ENCODE data around the gene CCL15.
"Not testable (repeated sequence)": the region's sequence is repeated elsewhere in the genome, so short reads cannot be mapped to it uniquely, and the experiment has no call there.

CCL15 gene

DNA sequence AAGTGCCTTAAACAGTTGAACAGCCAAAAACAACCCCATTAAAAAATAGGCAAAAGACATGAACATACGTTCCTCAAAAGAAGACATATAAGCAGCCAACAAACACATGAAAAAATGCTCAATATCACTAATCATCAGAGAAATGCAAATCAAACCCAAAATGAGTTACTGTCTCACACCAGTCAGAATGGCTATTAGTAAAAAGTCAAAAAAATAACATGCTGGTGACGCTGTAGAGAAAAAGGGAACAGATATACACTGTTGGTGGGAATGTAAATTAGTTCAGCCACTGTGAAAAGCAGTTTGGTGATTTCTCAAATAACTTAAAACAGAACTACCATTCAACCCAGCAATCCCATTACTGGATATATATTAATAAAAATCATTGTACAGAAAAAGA is 6.0 kb downstream of the CCL15 start:
- DNase-seq (ENCODE audit: low read depth in 2 of 2), result not testable (repeated sequence)

DNA sequence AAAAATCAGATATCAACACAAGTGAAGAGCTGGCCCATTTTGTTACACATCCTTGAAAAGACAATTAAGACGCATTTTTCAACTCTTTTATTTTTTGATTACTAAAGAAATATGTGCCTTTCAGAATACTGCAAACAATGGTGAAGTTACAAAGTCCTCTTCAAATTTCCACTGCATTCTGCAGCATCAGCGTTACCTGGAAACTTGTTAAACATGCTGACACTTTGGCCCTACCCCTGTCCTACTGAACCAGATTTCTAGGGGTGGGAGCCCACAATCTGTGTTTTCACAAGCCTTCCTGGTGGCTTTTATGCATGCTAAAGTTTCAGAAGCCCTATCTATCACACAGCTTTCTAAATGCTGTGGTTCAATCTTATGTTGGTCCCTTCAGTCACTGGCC is 10.3 kb downstream of the CCL15 start:
- no peak for DNase-seq (ENCODE audit: low read depth in 2 of 2)

DNA sequence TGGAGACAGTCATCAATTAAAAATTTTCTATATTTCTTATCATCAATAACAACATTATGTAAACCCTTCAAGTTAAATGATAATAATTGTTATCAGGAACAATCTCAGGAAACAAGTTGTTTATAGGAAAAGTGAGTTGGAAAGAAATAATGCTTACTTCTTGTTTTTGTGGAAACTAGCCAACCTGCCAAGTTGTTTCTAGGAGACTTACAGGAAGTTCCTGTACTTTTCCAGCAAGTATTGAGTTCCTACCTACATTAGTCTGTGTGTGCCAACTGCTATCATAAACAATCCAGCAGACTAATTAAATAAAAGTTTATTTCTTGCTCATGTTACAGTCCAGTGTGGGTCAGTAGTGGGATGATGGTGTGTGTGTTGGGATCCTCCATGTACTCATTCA is 13.2 kb downstream of the CCL15 start:
- no peak for DNase-seq (ENCODE audit: low read depth in 2 of 2)

GRCh38 chr17:35986643-35987042 is 14.7 kb downstream of the CCL15 start, which contains the start of gene CCL14:
Gene CCL14, minus strand, starts transcription at chr17:35986729. Its CDS starts 80 bp downstream, at chr17:35986649.
- DNase-seq (ENCODE audit: low read depth in 2 of 2), result no peak

DNA sequence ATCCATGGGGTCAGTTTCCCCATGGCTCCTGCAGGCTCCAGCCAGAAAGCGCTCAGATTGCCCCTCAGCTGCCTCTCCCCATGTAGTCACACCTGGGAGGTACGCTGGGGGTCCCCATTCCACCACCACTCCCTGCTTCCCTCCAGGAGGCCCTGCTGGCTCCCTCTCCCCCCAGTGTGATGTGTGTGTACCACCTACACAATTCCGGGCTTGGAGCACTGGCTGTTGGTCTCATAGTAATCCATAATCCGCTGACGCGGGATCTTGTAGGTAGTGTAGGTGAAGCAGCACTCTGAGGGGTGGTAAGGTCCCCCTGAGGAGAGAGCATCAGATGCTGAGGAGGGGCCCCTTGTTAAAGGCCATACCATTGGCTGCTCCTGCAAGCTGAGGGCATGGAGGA is 17.2 kb downstream of the CCL15 start:
- DNase-seq (ENCODE audit: low read depth in 2 of 2), result no peak

DNA sequence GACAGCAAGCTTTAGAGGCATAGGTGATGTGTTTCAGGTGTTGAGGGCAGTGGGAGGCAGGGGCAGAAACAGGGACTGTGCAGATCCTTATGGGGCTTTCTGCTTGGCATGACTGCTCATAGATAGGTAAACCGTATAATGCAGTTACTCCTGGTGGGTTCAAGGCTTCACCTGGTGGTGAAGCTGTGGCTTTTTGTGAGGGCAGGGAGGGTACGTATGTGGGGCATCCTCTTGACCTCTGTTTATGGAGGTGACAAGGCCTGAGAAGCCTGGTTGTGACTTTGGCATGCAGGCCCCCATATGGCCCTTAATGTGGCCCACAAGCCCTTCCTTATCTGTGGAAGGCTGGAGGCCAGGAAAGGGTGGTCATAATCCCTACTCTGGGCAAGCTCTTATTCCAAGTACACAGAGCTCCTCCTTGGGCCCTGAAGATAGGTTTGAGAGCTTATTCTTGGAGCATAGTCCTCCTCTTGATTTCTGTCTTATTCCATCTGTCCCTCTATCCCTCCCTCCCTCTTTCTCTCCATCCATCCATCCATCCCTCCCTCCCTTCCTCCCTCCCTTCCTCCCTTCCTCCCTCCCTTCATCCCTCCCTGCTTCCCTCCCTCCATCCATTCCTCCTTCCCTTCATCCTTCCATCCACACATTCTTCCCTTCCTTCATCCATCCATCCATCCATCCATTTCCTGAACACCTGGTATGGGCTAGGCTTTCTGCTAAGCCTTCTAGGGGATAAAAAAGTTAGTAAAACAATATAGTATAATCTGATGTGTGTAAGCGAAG is 18.8 kb downstream of the CCL15 start:
- no peak for DNase-seq (ENCODE audit: low read depth in 2 of 2)

- no peak for DNase-seq (ENCODE audit: low read depth in 2 of 2)
Observed at GRCh38 chr17:35981908-35982330, 19.4 kb downstream of the CCL15 start.

DNA sequence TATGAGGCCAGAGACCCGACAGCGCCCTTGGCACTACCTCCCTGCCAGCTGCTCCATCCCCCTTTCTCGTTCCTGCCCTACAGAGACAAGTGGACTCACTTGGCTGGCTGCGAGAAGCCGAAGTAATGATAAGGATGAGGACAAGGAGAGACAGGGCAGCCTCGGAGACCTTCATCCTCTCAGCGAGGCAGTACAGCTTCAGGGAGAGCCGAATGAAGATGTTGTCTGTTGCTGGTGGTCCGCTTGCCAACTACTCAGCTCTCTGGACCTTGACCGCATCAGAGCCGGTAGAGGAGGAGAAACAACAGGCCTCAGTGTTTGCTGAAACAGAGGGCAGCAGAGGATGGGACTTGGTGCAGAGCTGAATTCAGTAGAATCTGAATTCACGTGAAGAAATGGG is 20.1 kb downstream of the CCL15 start, which contains the start of gene CCL16:
Gene CCL16, minus strand, starts transcription at position 252 of the 400 bp plus-strand sequence. Its CDS starts 77 bp downstream, at position 175.
- no peak for DNase-seq (ENCODE audit: low read depth in 2 of 2)

DNA sequence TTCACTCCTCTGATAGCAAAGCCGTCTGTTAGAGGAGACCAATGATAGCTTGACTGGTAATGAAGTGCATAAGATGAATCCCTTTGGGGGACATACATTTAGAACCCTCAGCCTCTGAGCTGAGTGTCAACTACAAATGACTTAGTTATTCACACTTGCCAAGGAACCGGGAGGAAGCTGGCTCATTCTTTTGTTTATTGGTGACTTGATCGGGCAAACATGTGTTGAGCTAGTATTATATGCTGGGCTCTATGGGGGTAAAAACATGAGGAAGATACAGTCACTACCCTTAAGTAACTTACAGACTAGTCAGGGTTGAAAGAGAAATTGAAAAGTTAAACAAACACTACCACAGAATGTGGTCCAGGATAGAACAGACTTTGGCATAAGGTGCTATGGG is 23.0 kb downstream of the CCL15 start:
- DNase-seq (ENCODE audit: low read depth in 2 of 2), result no peak

GRCh38 chr17:35977509-35977908 is 23.8 kb downstream of the CCL15 start:
- no peak for DNase-seq (ENCODE audit: low read depth in 2 of 2)

GRCh38 chr17:35973333-35974260 is 27.8 kb downstream of the CCL15 start:
- no peak for DNase-seq (ENCODE audit: low read depth in 2 of 2)

- no peak for DNase-seq (ENCODE audit: low read depth in 2 of 2)
Observed at GRCh38 chr17:35972945-35973332, 28.4 kb downstream of the CCL15 start.

DNA sequence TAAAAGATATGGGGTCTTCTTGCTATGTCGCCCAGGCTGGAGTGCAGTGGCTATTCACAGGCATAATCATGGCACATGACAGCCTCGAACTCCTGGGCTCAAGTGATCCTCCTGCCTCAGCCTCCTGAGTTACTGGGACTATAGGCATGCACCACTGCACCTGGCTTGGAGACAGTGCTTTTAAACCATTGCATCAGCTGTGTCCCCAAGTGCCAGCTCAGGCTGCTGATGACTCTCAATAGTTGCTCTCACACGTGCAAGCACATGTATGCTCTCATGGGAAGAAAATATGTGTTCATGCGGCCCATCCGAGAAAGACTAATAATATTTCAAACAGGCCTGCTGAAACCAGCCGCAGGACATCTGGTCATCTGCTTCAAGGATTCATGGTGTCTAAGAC is 28.8 kb downstream of the CCL15 start:
- no peak for DNase-seq (ENCODE audit: low read depth in 2 of 2)

DNA sequence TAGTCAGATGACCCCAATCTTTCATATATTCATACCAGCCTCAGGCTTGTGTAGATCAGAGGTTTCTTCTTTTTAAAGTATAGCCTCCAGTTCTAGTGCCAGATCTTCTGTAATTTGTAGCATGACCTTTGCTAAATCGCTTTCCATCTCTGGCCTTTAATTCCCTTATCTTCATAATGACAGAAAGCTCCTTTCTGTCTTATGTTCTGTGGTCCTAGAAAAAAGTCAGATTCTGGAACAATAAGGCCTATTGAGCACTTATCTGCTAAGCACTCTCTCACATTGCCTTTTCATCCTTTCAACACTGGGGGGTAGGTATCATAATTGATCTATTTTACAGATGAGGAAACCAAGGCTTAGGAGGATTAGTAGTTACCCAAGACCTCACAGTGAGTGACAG is 29.3 kb downstream of the CCL15 start:
- DNase-seq (ENCODE audit: low read depth in 2 of 2), result no peak

DNA sequence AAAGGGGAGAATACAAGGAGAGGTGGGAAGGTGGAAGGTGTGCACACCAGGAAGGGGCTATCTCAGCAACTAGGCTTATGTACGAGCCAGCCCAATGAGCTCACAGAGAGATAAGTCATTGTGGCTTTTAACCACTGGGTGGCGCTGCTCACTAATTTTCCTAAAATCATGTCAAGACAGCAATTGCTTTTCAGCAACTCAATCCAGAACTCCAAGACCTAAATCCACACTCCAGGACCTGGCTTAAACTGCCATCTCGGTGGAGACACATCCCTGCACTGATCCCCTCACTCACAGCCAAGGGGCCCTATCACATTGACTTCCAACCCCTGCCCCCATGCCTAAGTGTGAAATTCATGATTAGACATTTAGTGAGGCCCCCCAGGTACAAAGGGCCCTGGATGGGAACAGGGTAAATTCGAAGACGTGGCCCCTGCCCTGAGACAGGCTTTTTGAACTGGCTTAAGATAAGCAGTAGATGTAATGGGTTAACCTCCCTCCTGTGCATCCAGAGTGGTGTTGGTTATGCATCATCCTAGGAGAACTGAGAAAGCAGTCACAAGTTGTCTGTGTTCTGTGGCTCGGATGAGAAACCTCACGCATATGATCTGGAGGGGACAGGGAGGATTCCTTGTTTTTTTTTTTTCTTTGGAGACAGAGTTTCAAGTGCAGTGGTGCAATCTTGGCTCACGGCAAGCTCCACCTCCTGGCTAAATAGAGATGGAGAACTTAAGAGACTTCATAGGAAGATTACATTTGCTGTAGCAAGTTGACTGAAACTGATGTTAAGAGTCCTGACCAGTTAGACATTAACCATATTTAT is 31.6 kb downstream of the CCL15 start:
- DNase-seq (ENCODE audit: low read depth in 2 of 2), result peak; percentile 44 to 64

- DNase-seq (ENCODE audit: low read depth in 2 of 2), result no peak
Observed at GRCh38 chr17:35968520-35969054, 32.8 kb downstream of the CCL15 start.

DNA sequence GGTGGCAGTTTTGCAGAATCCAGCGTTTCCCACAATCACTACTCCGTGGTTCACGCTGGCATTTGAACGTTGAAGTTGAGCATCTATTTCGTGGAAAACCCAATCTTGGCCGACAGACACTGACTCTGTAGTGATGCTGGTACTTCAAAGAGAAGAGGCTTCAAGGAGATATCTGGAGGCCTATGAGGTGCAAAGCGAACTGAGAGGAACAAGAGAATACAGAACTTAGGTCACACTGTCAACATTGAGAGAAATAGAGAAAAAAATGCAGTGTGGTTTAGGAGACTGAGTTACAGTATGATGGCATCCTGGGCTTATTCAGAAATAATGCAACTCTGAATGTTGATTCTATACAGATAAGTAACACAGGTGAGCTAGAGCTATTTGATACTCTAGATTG is 36.1 kb downstream of the CCL15 start:
- no peak for DNase-seq (ENCODE audit: low read depth in 2 of 2)

DNA sequence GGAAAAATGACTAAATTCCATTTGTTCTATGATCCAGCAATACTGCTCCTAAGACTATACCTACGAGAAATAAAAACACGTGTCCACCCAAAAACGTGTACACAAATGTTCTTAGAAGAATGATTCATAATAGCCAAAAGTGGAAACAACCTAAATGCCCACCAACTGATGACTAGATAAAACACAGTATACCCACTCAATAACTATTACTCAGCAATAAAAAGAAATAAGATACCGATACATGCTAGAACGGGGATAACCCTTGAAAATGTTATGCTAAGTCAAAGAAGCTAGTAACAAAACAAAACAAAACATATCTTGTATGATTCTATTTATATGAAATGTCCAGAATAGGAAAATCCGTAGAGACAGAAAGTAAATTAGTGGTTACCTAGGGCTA is 37.7 kb downstream of the CCL15 start:
- no peak for DNase-seq (ENCODE audit: low read depth in 2 of 2)

DNA sequence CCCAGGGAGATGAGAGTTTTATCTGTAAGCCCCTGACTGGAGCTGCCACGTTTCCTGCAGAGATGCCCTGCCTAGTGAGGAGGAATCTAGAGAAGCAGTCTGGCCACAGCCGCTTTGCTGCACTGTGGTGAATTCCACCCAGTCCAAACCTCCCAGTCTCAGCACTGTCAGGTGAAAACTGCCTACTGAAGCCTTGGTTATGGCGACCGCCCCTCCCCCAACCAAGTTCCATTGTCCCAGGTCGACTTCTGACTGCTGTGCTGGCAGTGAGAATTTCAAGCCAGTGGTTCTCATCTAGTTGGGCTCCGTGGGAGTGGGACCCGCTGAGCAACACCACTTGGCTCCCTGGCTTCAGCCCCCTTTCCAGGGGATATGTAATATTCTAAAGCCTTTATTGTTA is 47.6 kb downstream of the CCL15 start:
- DNase-seq (ENCODE audit: low read depth in 2 of 2), result no peak

DNA sequence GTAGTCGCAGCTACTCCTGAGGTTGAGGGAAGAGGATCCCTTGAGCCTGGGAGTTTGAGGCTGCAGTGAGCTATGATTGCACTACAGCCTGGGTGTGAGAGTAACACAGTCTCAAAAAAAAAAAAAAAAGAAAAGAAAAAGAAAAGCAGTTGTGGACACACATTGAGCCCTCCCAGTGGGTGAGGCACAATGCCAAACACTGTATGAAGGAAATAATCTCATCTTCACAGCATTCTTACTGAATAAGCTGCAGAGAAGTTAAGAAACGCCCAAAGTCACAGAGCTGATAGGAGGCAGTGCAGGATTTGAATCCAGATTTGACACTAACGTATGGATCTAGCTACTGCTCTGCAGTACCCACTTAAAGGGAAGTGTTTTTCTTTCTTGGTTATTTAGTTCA is 52.0 kb downstream of the CCL15 start:
- no peak for DNase-seq (ENCODE audit: low read depth in 2 of 2)

- no peak for DNase-seq (ENCODE audit: low read depth in 2 of 2)
Observed at GRCh38 chr17:35948092-35948491, 53.3 kb downstream of the CCL15 start.

All from stimulated activated CD4-positive, alpha-beta T cell treated with anti-CD3 and anti-CD28 coated beads, Interleukin-15, amount 100 ng/mL, for 48 hours (primary cell).